IMR-90 (cell line): ENCODE data around the gene UNC119.

Experiments
- CEBPB ChIP-seq: IDR thresholded peaks from 2 replicates; pipeline ENCODE4 v1.6.1; 2012; ENCODE audit warnings: low read depth, low read length, improper control_type of control experiment
- CTCF ChIP-seq: conservative IDR thresholded peaks from 2 replicates; pipeline ENCODE4 v1.5.1; 2012; ENCODE audit warnings: mild to moderate bottlenecking, low read depth, low read length, improper control_type of control experiment
- FOS ChIP-seq: fragments of 150-350 bp; IDR thresholded peaks from 2 replicates; pipeline ENCODE4 v1.6.1; 2016; ENCODE audit warnings: low read depth, low read length
- MAZ ChIP-seq: IDR thresholded peaks from 2 replicates; pipeline ENCODE4 v1.6.1; 2012; ENCODE audit warnings: low read depth, mild to moderate bottlenecking, low read length, improper control_type of control experiment, moderate library complexity, borderline replicate concordance
- MXI1 ChIP-seq: IDR thresholded peaks from 2 replicates; pipeline ENCODE4 v1.6.1; 2012; ENCODE audit warnings: low read depth, mild to moderate bottlenecking, low read length, moderate library complexity, borderline replicate concordance
- POLR2A ChIP-seq: IDR thresholded peaks from 2 replicates; pipeline ENCODE4 v1.6.1; 2012; ENCODE audit warnings: mild to moderate bottlenecking, low read depth, low read length
- RAD21 ChIP-seq: IDR thresholded peaks from 2 replicates; pipeline ENCODE4 v1.6.1; 2012; ENCODE audit warnings: low read length, improper control_type of control experiment
- RFX5 ChIP-seq: IDR thresholded peaks from 2 replicates; pipeline ENCODE4 v1.8.0; 2012; ENCODE audit warnings: low read depth, mild to moderate bottlenecking, low read length, moderate library complexity
- SMC3 ChIP-seq: fragments of 150-350 bp; IDR thresholded peaks from 2 replicates; pipeline ENCODE4 v1.6.1; 2016; ENCODE audit warnings: low read depth, mild to moderate bottlenecking, antibody characterized with exemption, low read length, moderate library complexity
- USF2 ChIP-seq: fragments of 150-350 bp; IDR thresholded peaks from 2 replicates; pipeline ENCODE4 v1.6.1; 2017; ENCODE audit warnings: mild to moderate bottlenecking, antibody characterized with exemption, low read length, low read depth

GRCh38 chr17:28549236-28550132, 2.9 kb downstream of the UNC119 start:
- TF ChIP-seq CTCF (no peak), MXI1 (no peak), USF2 (no peak), RFX5 (no peak), FOS (no peak), POLR2A (no peak), MAZ (no peak), SMC3 (no peak), CEBPB (no peak), RAD21 (no peak)
